GM12873 (cell line): ENCODE data around the gene ECEL1.

Experiments used
- CTCF ChIP-seq: IDR thresholded peaks from 2 replicates; pipeline ENCODE4 v1.5.1; 2012; ENCODE audit warnings: low read depth, mild to moderate bottlenecking, moderate library complexity, low read length, control low read depth; ENCODE audit not compliant: insufficient read depth; ENCODE audit errors: missing control alignments

Gene ECEL1

GRCh38 chr2:232530626-232531260 lies 43.1 kb upstream of the ECEL1 start:
- no peak for TF ChIP-seq CTCF

GRCh38 chr2:232529806-232530547 lies 42.3 kb upstream of the ECEL1 start:
- TF ChIP-seq CTCF: no peak

- TF ChIP-seq CTCF: no peak
Measured at GRCh38 chr2:232528746-232529460, 41.3 kb upstream of the ECEL1 start.

GRCh38 chr2:232527905-232528470 lies 40.4 kb upstream of the ECEL1 start:
- no peak for TF ChIP-seq CTCF

GRCh38 chr2:232526372-232526941 lies 38.8 kb upstream of the ECEL1 start:
- no peak for TF ChIP-seq CTCF

GRCh38 chr2:232525791-232526371 lies 38.2 kb upstream of the ECEL1 start, which contains the start of gene CHRND:
CHRND (plus strand) TSS chr2:232526160; CDS start chr2:232526216, 56 bp downstream.
- TF ChIP-seq CTCF: no peak

GRCh38 chr2:232525199-232525598 lies 37.6 kb upstream of the ECEL1 start:
- TF ChIP-seq CTCF: no peak
